ENCODE data around the gene TRIM44.

Gene TRIM44

DNA sequence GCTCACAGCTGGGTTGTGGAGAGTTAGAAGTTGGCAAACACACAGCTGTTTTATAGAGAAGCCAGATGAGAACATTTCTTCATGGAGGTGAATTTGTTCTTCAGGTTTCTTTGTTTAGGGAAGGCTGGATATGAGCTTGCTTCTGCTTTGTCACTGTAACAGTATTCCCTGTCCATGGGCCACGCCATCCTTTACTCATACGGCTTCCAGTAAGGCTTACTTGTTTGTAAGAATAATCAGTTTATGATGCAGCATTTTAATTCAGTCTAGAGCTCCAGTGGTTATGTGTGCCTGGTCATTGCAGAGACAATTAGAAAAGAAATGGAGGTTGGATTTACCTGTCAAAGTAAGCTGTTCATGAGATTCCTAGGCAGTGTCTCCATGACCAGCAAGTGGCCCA, 131.8 kb downstream of the TRIM44 start:
- no peak for DNase-seq (ENCODE audit: low read depth in 2 of 2)

DNA sequence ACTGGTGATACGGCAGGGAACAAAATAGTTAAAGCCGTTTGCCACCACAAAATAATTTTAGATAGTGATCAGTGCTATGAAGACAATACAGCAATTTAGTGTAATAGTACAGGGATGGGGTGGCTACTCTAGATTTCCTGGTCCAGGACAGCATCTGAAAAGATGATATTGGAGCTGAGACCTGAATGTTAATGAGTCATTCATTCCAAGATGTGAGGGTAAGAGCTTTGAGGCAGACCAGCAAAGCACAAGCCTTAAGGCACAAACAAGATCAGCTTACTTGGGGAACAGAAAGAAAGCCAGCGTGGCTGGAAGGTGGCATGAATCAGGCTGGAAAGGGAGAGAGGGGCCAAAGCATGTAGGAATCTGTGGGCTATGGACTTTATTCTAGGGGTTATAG, 132.3 kb downstream of the TRIM44 start:
- DNase-seq (ENCODE audit: low read depth in 2 of 2) = peak; percentile 21 to 55
- H3K4me3 ChIP-seq (replicated peaks in 1 of 2; ENCODE audit: low read depth in 2 of 2, low read length in 2 of 2) = no peak overlapping the region
- TF ChIP-seq, protein P1, sequence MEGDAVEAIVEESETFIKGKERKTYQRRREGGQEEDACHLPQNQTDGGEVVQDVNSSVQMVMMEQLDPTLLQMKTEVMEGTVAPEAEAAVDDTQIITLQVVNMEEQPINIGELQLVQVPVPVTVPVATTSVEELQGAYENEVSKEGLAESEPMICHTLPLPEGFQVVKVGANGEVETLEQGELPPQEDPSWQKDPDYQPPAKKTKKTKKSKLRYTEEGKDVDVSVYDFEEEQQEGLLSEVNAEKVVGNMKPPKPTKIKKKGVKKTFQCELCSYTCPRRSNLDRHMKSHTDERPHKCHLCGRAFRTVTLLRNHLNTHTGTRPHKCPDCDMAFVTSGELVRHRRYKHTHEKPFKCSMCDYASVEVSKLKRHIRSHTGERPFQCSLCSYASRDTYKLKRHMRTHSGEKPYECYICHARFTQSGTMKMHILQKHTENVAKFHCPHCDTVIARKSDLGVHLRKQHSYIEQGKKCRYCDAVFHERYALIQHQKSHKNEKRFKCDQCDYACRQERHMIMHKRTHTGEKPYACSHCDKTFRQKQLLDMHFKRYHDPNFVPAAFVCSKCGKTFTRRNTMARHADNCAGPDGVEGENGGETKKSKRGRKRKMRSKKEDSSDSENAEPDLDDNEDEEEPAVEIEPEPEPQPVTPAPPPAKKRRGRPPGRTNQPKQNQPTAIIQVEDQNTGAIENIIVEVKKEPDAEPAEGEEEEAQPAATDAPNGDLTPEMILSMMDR (IDR thresholded peaks at IDR 0.05; ENCODE audit: low read depth, low read length) = no peak

More for the DNA sequence above, 131.8 kb downstream of the TRIM44 start:
- H3K4me3 ChIP-seq (replicated peaks in 1 of 2; ENCODE audit: low read depth in 2 of 2, low read length in 2 of 2) = no peak overlapping the region
- TF ChIP-seq, protein P1 (IDR thresholded peaks at IDR 0.05; ENCODE audit: low read depth, low read length) = no peak

DNA sequence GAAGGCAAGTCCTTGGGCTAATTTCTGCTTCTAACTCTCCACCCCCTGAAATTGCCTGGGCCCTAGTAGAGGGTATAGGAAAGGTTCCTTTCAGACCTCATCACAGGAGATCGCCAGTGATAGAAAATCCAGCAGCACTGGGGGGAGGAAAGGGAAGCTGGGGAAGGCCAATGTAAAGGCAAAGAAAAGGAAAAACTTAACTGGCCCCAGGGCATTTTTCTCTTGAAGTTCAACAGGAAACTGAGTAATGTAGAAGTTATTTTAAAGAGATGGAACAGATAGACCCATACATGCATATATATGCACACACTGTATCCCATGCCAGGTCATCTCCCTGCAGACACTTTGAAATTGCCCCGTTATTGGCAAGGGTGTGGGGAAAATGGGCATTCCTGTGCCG, 134.0 kb downstream of the TRIM44 start:
- no peak overlapping the region for H3K4me3 ChIP-seq (replicated peaks in 1 of 2; ENCODE audit: low read depth in 2 of 2, low read length in 2 of 2)
- TF ChIP-seq, protein P1 (IDR thresholded peaks at IDR 0.05; ENCODE audit: low read depth, low read length) = no peak
- peak; percentile 39 to 54 for DNase-seq (ENCODE audit: low read depth in 2 of 2)

DNA sequence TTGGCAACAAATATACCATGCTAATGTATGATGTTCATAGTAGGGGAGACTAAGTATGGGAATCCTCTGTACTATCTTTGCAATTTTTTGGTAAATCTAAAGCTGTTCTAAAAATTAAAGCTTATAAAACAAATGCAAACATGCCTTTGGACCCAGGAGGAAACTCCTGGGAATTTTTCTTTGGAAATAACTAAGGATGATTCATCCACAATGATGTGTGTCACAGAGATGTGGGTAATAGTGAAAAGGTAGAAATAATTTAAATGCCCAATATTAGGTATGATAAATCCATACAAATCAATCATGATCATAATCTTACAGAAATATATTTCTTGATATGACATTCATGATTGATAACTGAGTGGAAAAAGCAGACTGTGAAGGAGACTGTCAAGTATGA, 135.8 kb downstream of the TRIM44 start:
- no peak overlapping the region for H3K4me3 ChIP-seq (replicated peaks in 1 of 2; ENCODE audit: low read depth in 2 of 2, low read length in 2 of 2)
- TF ChIP-seq, protein P1 (IDR thresholded peaks at IDR 0.05; ENCODE audit: low read depth, low read length) = no peak
- DNase-seq (ENCODE audit: low read depth in 2 of 2) = peak; percentile 10 to 37

DNA sequence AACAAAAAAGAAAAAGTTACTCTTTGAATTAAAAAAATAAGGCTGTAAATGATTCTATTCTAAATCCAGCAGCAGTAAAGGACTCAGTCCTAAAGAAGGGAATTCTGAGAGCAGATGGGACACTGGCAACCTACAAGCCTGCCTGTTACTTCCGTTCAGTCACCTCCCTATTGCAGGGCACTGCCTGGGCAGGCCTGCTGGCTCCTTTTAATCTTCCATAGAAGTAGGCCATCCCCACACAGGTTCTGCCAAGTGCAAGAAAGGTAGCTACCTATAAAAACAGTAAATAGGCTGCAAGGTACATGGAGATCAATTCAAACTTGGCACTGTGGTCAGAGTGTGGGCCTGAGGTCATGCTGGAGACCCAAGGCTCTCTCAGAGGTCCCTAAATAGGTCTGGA, 136.4 kb downstream of the TRIM44 start:
- TF ChIP-seq, protein P1 (IDR thresholded peaks at IDR 0.05; ENCODE audit: low read depth, low read length) = no peak

DNA sequence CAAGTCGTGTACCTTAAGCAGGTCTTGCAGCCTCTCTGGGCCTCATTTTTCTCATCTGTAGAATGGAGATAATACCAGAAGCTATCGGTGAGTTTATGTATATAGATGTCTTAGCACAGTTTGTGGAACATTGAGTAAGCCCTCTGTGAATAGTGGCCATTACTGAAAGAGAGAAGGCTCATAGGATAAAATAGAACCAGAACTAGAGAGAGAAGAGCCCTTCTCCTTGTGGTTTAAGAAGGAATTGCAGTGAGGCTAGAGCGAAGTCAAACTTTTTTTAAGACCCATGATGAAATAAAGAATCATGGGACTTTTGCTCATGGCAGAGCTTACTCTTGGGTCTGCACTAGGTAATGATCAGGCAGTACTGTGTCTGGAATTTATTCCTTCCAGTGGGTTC, 137.1 kb downstream of the TRIM44 start:
- no peak overlapping the region for H3K4me3 ChIP-seq (replicated peaks in 1 of 2; ENCODE audit: low read depth in 2 of 2, low read length in 2 of 2)
- no peak for DNase-seq (ENCODE audit: low read depth in 2 of 2)
- TF ChIP-seq, protein P1 (IDR thresholded peaks at IDR 0.05; ENCODE audit: low read depth, low read length) = peak; percentile 23

More for the DNA sequence above, 136.4 kb downstream of the TRIM44 start:
- DNase-seq (ENCODE audit: low read depth in 2 of 2) = no peak
- H3K4me3 ChIP-seq (replicated peaks in 1 of 2; ENCODE audit: low read depth in 2 of 2, low read length in 2 of 2) = no peak overlapping the region
